PC-9 (cell line): ENCODE data around the gene TTC31. TPM values are rescaled to one million over a fixed set of nuclear protein-coding genes. Genes with fewer than 3 reads are reported as not detected.

Experiments
- BruUV-seq: library from RNA; stranded (reverse); fragments of 400-500 nt; replicated peaks from 2 replicates; lab custom pipeline; 2021; lab: Mats Ljungman, UMichigan
- CTCF ChIA-PET: fragments of 300-600 bp; sonication (Branson Sonifier 250); formaldehyde crosslinking; loops from one replicate; lab custom pipeline; 2022; ENCODE audit warnings: antibody characterized with exemption; lab: Charles Lee
- POLR2A ChIA-PET: fragments of 300-600 bp; sonication (Branson Sonifier 250); formaldehyde crosslinking; loops from one replicate; lab custom pipeline; 2022; ENCODE audit warnings: antibody characterized with exemption; ENCODE audit not compliant: unreplicated experiment; lab: Charles Lee
- DNase-seq, 2 experiments: peaks; one replicate each; pipeline versions ENCODE4 v3.0.0 to v3.0.0-alpha.2; 2015 to 2022; ENCODE audit warnings: mixed read lengths in 1 of 2
- H2AFZ ChIP-seq: fragments of 200-600 bp; sonication (generic); 2 replicates; pipeline ENCODE4 v1.8.1; 2017; ENCODE audit warnings: antibody characterized with exemption
- H3F3A ChIP-seq: fragments of 200-600 bp; sonication (generic); 2 replicates; pipeline ENCODE4 v1.8.1; 2017; ENCODE audit warnings: antibody characterized with exemption, mild to moderate bottlenecking, low read depth; ENCODE audit not compliant: insufficient read depth
- H3K27ac ChIP-seq: fragments of 200-600 bp; sonication (generic); 2 replicates; pipeline ENCODE4 v1.6.1; 2016; ENCODE audit warnings: mixed run types
- H3K27me3 ChIP-seq: fragments of 200-600 bp; sonication (generic); 2 replicates; pipeline ENCODE4 v1.6.1; 2016; ENCODE audit warnings: low read depth, mixed run types; ENCODE audit not compliant: insufficient read depth
- H3K36me3 ChIP-seq: fragments of 200-600 bp; sonication (generic); 2 replicates; pipeline ENCODE4 v1.6.1; 2016; ENCODE audit warnings: low read depth, mixed run types
- H3K4me1 ChIP-seq: fragments of 200-600 bp; sonication (generic); replicated peaks from 2 replicates; pipeline ENCODE4 v1.6.1; 2016; ENCODE audit warnings: mixed run types; ENCODE audit not compliant: insufficient read depth
- H3K4me2 ChIP-seq: fragments of 200-600 bp; sonication (generic); 2 replicates; pipeline ENCODE4 v1.6.1; 2017; ENCODE audit warnings: mixed run types
- H3K4me3 ChIP-seq: fragments of 200-600 bp; sonication (generic); 2 replicates; pipeline ENCODE4 v1.6.1; 2016; ENCODE audit warnings: mixed run types
- H3K79me2 ChIP-seq: fragments of 200-600 bp; sonication (generic); 2 replicates; pipeline ENCODE4 v1.6.1; 2017; ENCODE audit warnings: low read depth, mixed run types
- H3K9me2 ChIP-seq: fragments of 200-600 bp; sonication (generic); 2 replicates; pipeline ENCODE4 v1.8.1; 2017; ENCODE audit warnings: mild to moderate bottlenecking; ENCODE audit not compliant: insufficient read depth
- H3K9me3 ChIP-seq: fragments of 200-600 bp; sonication (generic); 2 replicates; pipeline ENCODE4 v1.8.1; 2016; ENCODE audit warnings: low read depth; ENCODE audit not compliant: insufficient read depth
- H4K20me1 ChIP-seq: fragments of 200-600 bp; sonication (generic); 2 replicates; pipeline ENCODE4 v1.8.1; 2017; ENCODE audit not compliant: insufficient read depth
- CTCF ChIP-seq: fragments of 200-600 bp; sonication (generic); conservative IDR thresholded peaks from 2 replicates; pipeline ENCODE4 v1.6.1; 2017; ENCODE audit warnings: mixed run types, antibody characterized with exemption, mild to moderate bottlenecking, moderate library complexity
- EZH2 ChIP-seq: fragments of 200-600 bp; sonication (generic); IDR thresholded peaks from 2 replicates; pipeline ENCODE4 v1.8.0; 2017; ENCODE audit warnings: antibody characterized with exemption, low read depth
- intact Hi-C: fragments of 100-400 bp; cut with micrococcal nuclease; formaldehyde crosslinking; loops from one replicate; pipeline ENCODE4 v1.10.0; 2022; ENCODE audit not compliant: unreplicated experiment
- total RNA-seq: library from RNA; stranded (reverse); gene quantifications from 2 replicates; pipeline ENCODE4 v1.2.3, GENCODE V29; 2021

TTC31 gene
- total RNA-seq, 1 experiment from 2014 or later = 20.1 TPM

GRCh38 chr2:74454654-74455511, 28.0 kb upstream of the TTC31 start, which contains the start of gene INO80B:
INO80B (plus strand) TSS chr2:74455087; CDS start chr2:74455117, 30 bp downstream.
- no peak for TF ChIP-seq EZH2
- TF ChIP-seq CTCF = no peak
- CTCF ChIA-PET = no interaction called here
- Histone ChIP-seq H3K4me1 (peaks cover 22% of the 10 kb centered on the region), H3F3A (peaks cover 22% of the 10 kb centered on the region), H2AFZ (peak within 1 kb of the TSS; percentile 88), H3K9me2 (no peaks in the 10 kb centered on the region), H3K27ac (no peak within 1 kb of the TSS), H3K4me3 (peak within 1 kb of the TSS; percentile 84), H4K20me1 (no peaks in the 10 kb centered on the region), H3K4me2 (peak within 1 kb of the TSS; percentile 73), H3K79me2 (peaks cover 22% of the 10 kb centered on the region), H3K9me3 (no peaks in the 10 kb centered on the region), H3K27me3 (no peaks in the 10 kb centered on the region), H3K36me3 (no peaks in the 10 kb centered on the region)
- POLR2A ChIA-PET = interaction anchor here (0.5 kb wide), 1 partner anchor 588 kb away, joined by 3 read pairs; no protein-coding TSS in a partner anchor
- BruUV-seq = no TSS peak
- peak; percentile 95 to 96 for DNase-seq
- intact Hi-C loops = loop anchor here (1.0 to 10.0 kb wide), 3 partner anchors 28 to 190 kb away; partner anchors contain the start of genes PCGF1 and TTC31

- TF ChIP-seq EZH2 (no peak), CTCF (no peak)
- H3K27me3 ChIP-seq = no peaks in the 10 kb centered on the region
- no peaks in the 10 kb centered on the region for H3K9me3 ChIP-seq
- intact Hi-C loops = loop anchor here (10.0 kb wide), 1 partner anchor 192 kb away; no protein-coding TSS in a partner anchor
- peaks cover 22% of the 10 kb centered on the region for H3K4me1 ChIP-seq
- no peak overlapping the region for H2AFZ ChIP-seq
- ChIA-PET CTCF (no interaction called here), POLR2A (no interaction called here)
- no peak overlapping the region for H3K4me2 ChIP-seq
- DNase-seq = no peak
- no peak overlapping the region for H3K27ac ChIP-seq
- H3K4me3 ChIP-seq = no peak overlapping the region
- peaks cover 31% of the 10 kb centered on the region for H3F3A ChIP-seq
- H3K9me2 ChIP-seq = no peaks in the 10 kb centered on the region
- peaks cover 6% of the 10 kb centered on the region; the same call in 1 of the 2 replicates for H3K36me3 ChIP-seq
- no peaks in the 10 kb centered on the region for H4K20me1 ChIP-seq
- H3K79me2 ChIP-seq = peaks cover 22% of the 10 kb centered on the region
- BruUV-seq = no TSS peak
Measured at GRCh38 chr2:74457129-74457548, 25.7 kb upstream of the TTC31 start.

GRCh38 chr2:74457549-74458131, 25.2 kb upstream of the TTC31 start:
- H3K9me2 ChIP-seq = no peaks in the 10 kb centered on the region
- H3K79me2 ChIP-seq = peaks cover 22% of the 10 kb centered on the region
- peak overlapping the region; percentile 39; the same call in 1 of the 2 replicates for H2AFZ ChIP-seq
- TF ChIP-seq EZH2 = no peak
- TF ChIP-seq CTCF = no peak
- intact Hi-C loops = loop anchor here (1.0 to 10.0 kb wide), 2 partner anchors 17 to 193 kb away; no protein-coding TSS in a partner anchor
- ChIA-PET CTCF (no interaction called here), POLR2A (interaction anchor here (0.6 to 1.2 kb wide), 5 partner anchors 11 to 721 kb away, joined by 4 to 9 read pairs (median 5); partner anchors contain the start of genes MRPL53 and TPRKB)
- H3K4me3 ChIP-seq = peak overlapping the region; percentile 47
- H3K27me3 ChIP-seq = no peaks in the 10 kb centered on the region
- peaks cover 30% of the 10 kb centered on the region for H3F3A ChIP-seq
- DNase-seq = no peak
- BruUV-seq = no TSS peak
- peaks cover 9% of the 10 kb centered on the region for H3K36me3 ChIP-seq
- no peaks in the 10 kb centered on the region for H3K9me3 ChIP-seq
- no peaks in the 10 kb centered on the region for H4K20me1 ChIP-seq
- H3K4me2 ChIP-seq = peak overlapping the region; percentile 79
- peak overlapping the region; percentile 20; the same call in 1 of the 2 replicates for H3K27ac ChIP-seq
- H3K4me1 ChIP-seq = peaks cover 22% of the 10 kb centered on the region
